ENCODE data around the gene SERPINA9. TPM values are rescaled to one million over a fixed set of nuclear protein-coding genes. Genes with fewer than 3 reads are reported as not detected.
A peak's percentile ranks its signal among the peaks of the same experiment; 100 is the strongest.

The SERPINA9 gene
- total RNA-seq, 6 experiments from 2014 or later, result 0.18 TPM; not detected in 5

DNA sequence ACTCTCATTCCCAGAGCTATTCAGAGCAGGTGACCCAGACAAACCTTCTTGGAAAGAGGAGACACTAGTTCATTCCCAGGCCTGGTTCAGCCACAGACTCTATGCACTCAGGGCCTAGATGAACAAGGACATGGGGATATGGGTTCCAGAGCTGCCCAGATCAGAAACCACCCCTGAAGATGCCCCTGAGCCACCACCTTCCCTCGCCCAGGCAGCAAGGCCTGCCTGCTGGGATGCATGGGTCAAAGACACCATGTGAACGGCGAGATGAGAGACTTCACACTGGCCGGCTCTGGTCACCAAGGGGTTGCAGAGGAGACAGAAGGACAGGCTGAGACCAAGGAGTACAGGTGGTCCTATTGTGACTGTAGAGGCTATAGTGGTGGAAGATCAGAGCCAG is 29.2 kb upstream of the SERPINA9 start:
- TF ChIP-seq, protein P1, sequence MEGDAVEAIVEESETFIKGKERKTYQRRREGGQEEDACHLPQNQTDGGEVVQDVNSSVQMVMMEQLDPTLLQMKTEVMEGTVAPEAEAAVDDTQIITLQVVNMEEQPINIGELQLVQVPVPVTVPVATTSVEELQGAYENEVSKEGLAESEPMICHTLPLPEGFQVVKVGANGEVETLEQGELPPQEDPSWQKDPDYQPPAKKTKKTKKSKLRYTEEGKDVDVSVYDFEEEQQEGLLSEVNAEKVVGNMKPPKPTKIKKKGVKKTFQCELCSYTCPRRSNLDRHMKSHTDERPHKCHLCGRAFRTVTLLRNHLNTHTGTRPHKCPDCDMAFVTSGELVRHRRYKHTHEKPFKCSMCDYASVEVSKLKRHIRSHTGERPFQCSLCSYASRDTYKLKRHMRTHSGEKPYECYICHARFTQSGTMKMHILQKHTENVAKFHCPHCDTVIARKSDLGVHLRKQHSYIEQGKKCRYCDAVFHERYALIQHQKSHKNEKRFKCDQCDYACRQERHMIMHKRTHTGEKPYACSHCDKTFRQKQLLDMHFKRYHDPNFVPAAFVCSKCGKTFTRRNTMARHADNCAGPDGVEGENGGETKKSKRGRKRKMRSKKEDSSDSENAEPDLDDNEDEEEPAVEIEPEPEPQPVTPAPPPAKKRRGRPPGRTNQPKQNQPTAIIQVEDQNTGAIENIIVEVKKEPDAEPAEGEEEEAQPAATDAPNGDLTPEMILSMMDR (IDR thresholded peaks at IDR 0.05), result no peak
- no peak for TF ChIP-seq POLR2A (IDR thresholded peaks at IDR 0.05)
- DNase-seq, result no peak
- 80% methylated on average over 1 of the region's 4 CpGs for WGBS (ENCODE audit: insufficient coverage, low coverage, low lambda C conversion rate, missing lambda C conversion rate)
- H3K27ac ChIP-seq, result no peak overlapping the region
- intact Hi-C loops (cut with DNase I), result no loop called here
- no peak overlapping the region for H3K4me3 ChIP-seq
- H3K27me3 ChIP-seq, result no peaks in the 10 kb centered on the region
- no peaks in the 10 kb centered on the region for H3K36me3 ChIP-seq
- ATAC-seq, result no peak
- H3K4me1 ChIP-seq, result peaks cover 0 to 22% (median 9%) of the 10 kb centered on the region in 4 donors
- H3K9me3 ChIP-seq, result no peaks in the 10 kb centered on the region

- Histone ChIP-seq H3K9me3 (no peaks in the 10 kb centered on the region), H3K36me3 (no peaks in the 10 kb centered on the region), H3K27me3 (no peaks in the 10 kb centered on the region), H3K27ac (peak overlapping the region in 2 of 3 donors; percentile 7 to 51), H3K4me3 (peak overlapping the region in 1 of 3 donors; percentile 24), H3K4me1 (peaks cover 0 to 34% (median 10%) of the 10 kb centered on the region in 4 donors)
- no peak for DNase-seq
- peak; percentile 53 to 73 (median 58) for ATAC-seq
- TF ChIP-seq, protein P1 (IDR thresholded peaks at IDR 0.05), result no peak
- TF ChIP-seq POLR2A (IDR thresholded peaks at IDR 0.05), result no peak
- WGBS (ENCODE audit: insufficient coverage, low coverage, low lambda C conversion rate, missing lambda C conversion rate), result 18% methylated on average over 12 of the region's 16 CpGs
- intact Hi-C loops (cut with DNase I), result no loop called here
Measured at GRCh38 chr14:94501588-94502516, 25.9 kb upstream of the SERPINA9 start.

- Histone ChIP-seq H3K36me3 (no peaks in the 10 kb centered on the region), H3K9me3 (no peaks in the 10 kb centered on the region), H3K4me1 (peaks cover 0 to 34% (median 10%) of the 10 kb centered on the region in 4 donors), H3K27me3 (no peaks in the 10 kb centered on the region), H3K4me3 (no peak overlapping the region), H3K27ac (no peak overlapping the region)
- DNase-seq, result no peak
- WGBS (ENCODE audit: insufficient coverage, low coverage, low lambda C conversion rate, missing lambda C conversion rate), result 90% methylated on average over 2 of the region's 3 CpGs
- intact Hi-C loops (cut with DNase I), result no loop called here
- no peak for ATAC-seq
- TF ChIP-seq POLR2A (IDR thresholded peaks at IDR 0.05), result no peak
- TF ChIP-seq, protein P1 (IDR thresholded peaks at IDR 0.05), result no peak
Measured at GRCh38 chr14:94500264-94500663, 24.3 kb upstream of the SERPINA9 start.

DNA sequence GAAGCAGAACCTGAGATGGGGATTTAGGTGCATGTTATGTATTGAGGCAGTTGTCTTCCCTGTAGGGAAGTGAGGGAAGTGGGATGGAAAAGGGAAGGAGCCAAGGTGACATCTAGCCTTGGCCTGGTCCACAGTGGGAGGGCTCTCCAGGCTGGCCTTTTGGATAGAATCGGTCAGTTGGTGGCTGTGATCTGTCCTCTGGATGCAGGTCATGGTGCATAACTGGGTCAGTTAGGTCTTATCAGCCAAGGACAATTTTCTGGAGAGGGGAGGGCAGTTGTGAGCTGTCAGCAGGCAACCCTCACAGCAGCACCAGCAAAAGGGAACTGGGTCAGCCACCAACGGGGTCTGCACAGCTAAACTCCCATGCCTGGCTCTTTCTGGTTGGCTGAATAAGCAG is 23.7 kb upstream of the SERPINA9 start:
- ATAC-seq, result peak; percentile 59 to 93 (median 79)
- peak in 2 of 3 donors; percentile 79 to 82 for DNase-seq
- H3K27me3 ChIP-seq, result no peaks in the 10 kb centered on the region
- H3K27ac ChIP-seq, result no peak overlapping the region
- H3K36me3 ChIP-seq, result no peaks in the 10 kb centered on the region
- H3K9me3 ChIP-seq, result no peaks in the 10 kb centered on the region
- H3K4me1 ChIP-seq, result peaks cover 0 to 34% (median 10%) of the 10 kb centered on the region in 4 donors
- H3K4me3 ChIP-seq, result no peak overlapping the region
- intact Hi-C loops (cut with DNase I), result no loop called here
- WGBS (ENCODE audit: insufficient coverage, low coverage, low lambda C conversion rate, missing lambda C conversion rate), result 8% methylated on average over 2 of the region's 2 CpGs
- TF ChIP-seq, protein P1 (IDR thresholded peaks at IDR 0.05), result no peak
- no peak for TF ChIP-seq POLR2A (IDR thresholded peaks at IDR 0.05)

Data from right lobe of liver (tissue), 6 donors.